GM12801 (cell line): ENCODE results near the gene EIF2S3.

Experiments
- TF ChIP-seq, protein P1 (sequence below): IDR thresholded peaks from one replicate; pipeline ENCODE4 v1.5.1; 2011; ENCODE audit warnings: control low read depth; ENCODE audit not compliant: insufficient read length; ENCODE audit errors: extremely low read depth

EIF2S3 gene

GRCh38 chrX:24019448-24019847 lies 35.3 kb upstream of the EIF2S3 start:
- TF ChIP-seq, protein P1, sequence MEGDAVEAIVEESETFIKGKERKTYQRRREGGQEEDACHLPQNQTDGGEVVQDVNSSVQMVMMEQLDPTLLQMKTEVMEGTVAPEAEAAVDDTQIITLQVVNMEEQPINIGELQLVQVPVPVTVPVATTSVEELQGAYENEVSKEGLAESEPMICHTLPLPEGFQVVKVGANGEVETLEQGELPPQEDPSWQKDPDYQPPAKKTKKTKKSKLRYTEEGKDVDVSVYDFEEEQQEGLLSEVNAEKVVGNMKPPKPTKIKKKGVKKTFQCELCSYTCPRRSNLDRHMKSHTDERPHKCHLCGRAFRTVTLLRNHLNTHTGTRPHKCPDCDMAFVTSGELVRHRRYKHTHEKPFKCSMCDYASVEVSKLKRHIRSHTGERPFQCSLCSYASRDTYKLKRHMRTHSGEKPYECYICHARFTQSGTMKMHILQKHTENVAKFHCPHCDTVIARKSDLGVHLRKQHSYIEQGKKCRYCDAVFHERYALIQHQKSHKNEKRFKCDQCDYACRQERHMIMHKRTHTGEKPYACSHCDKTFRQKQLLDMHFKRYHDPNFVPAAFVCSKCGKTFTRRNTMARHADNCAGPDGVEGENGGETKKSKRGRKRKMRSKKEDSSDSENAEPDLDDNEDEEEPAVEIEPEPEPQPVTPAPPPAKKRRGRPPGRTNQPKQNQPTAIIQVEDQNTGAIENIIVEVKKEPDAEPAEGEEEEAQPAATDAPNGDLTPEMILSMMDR = no peak

DNA sequence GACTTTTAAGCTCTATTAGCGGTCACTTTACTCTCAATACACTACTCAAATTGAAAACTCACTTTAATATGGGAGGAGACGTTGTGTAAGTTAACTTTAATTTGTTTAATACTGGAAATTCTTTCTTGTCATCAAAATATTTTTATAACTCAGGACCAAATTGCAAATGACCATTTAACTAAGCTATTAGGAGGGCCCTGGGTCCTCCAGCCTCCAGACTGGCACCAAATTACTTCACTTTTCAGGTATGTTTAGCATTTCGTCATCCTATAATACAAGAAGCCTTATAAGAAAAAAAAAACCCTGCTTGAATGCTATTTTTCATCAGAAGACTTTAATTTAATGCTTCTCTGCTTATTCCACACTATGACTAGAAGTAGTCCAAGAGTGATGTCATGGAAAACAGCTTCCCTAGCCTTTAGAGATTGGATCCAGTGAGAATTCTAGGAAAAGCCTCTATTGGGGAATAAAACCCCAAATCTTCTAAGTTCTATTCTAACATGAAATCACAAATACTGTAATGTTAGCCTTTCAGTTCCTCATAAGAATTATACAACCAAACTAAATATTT lies 34.4 kb upstream of the EIF2S3 start:
- TF ChIP-seq, protein P1 = no peak

DNA sequence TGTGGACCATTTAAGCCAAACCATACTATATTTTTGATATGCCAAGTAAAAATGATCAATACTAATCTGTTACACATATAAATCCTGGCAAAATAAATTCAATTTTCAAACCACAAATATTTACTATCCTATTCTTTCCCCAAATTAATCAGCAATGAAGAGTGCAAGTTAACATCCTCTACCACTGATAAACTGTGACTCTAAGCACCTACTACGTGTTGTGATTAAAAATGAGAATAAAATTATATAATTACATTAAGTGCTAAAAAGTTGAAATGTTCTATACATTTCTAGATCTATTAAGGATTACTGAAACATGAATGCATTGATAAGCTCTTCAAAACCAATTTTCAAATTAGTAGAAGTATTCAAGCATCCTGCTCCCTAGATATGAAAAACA lies 31.2 kb upstream of the EIF2S3 start:
- TF ChIP-seq, protein P1 = no peak

DNA sequence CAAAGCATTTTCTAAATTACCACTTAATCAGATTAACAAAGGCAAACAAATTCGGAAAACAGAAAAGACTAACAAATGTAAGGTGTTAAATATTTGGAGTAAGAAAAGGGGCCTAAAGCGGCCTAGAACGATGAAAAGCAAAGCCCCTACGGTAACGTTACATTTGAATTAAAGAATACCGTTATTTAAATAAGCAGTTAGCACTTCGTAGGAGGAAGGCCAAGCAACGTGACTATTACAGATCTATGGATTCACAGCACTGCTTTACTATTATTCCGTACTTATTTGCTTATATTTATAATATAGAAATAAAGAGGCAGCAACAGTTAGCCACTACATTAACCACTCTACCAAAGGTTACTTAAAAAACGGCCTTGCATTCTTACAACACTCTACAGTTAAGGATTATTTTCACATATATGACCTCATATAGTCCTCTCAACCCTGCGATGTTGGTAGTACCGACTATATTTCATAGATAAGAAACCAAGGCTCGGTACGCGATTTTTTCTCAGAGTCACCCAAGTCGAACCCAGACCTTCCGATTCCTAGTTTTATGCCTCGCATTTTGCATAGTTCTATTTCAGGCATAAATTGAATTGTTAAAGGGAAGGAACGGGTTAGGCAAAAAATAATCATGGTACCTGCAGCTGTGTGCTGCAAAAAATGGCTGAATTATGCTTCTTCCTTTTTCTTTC lies 30.6 kb upstream of the EIF2S3 start:
- TF ChIP-seq, protein P1 = no peak

GRCh38 chrX:24024819-24025740 lies 29.7 kb upstream of the EIF2S3 start:
- TF ChIP-seq, protein P1 = no peak

DNA sequence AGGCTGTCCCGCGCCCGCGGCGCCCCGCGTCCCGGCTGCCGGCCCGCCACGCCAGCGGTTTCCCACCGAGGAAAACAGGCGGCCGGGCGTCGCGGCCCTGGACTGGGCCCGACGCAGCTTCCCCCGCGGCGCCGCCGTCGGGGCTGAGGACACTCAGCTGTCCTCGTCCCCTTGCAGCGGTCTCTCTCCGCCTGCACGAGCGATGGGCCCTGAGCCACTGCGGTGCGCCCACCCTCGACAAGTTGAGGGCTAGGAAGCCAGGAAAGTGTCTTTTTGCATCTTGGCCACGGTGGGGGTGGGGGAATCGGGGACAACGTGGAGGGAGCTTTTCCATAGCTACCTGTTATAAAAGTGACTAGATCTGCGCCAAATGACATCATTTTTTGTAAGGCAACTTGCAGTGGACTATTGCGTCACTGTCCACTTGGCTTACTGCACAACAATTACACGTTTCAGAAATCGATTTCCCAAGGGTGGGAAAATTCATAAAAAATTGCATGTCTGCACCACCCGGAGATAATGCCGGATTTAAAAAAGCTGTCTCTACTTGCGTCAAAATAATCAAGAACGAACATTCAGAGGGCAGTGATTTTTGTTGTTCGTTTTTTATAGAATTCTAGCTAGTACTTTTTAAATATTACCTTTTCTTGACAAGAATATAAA lies 28.9 kb upstream of the EIF2S3 start:
- TF ChIP-seq, protein P1 = no peak

- TF ChIP-seq, protein P1 = no peak
Measured at GRCh38 chrX:24026432-24026831, 28.3 kb upstream of the EIF2S3 start.
